Measurements from ENCODE around the gene BRD3OS. TPM values are rescaled to one million over a fixed set of nuclear protein-coding genes. Genes with fewer than 3 reads are reported as not detected.

BRD3OS gene
- total and polyA plus RNA-seq, 8 donors, result 15.5 to 23.1 (median 18.3) TPM

GRCh38 chr9:134028076-134028475, 2.8 kb downstream of the BRD3OS start:
- no peak overlapping the region for H3K4me3 ChIP-seq
- no peak for TF ChIP-seq CTCF (IDR thresholded peaks at IDR 0.05)
- H3K4me1 ChIP-seq, result peaks cover 0 to 18% of the 10 kb centered on the region in 2 donors
- DNase-seq, result no peak
- intact Hi-C loops (cut with DNase I), result no loop called here
- H3K36me3 ChIP-seq, result peaks cover 0 to 41% of the 10 kb centered on the region in 2 donors
- no peak for ATAC-seq
- no peaks in the 10 kb centered on the region for H3K27me3 ChIP-seq
- no peaks in the 10 kb centered on the region for H3K9me3 ChIP-seq
- no peak overlapping the region for H3K27ac ChIP-seq

- peaks cover 0 to 48% of the 10 kb centered on the region in 2 donors for H3K36me3 ChIP-seq
- intact Hi-C loops (cut with DNase I), result no loop called here
Measured at GRCh38 chr9:134028575-134029247, 3.4 kb downstream of the BRD3OS start.

GRCh38 chr9:134029248-134030226, 4.3 kb downstream of the BRD3OS start:
- H3K9me3 ChIP-seq, result no peaks in the 10 kb centered on the region

More at GRCh38 chr9:134028575-134029247, 3.4 kb downstream of the BRD3OS start:
- Histone ChIP-seq H3K4me3 (no peak overlapping the region), H3K27ac (no peak overlapping the region), H3K9me3 (no peaks in the 10 kb centered on the region), H3K4me1 (peaks cover 0 to 18% of the 10 kb centered on the region in 2 donors), H3K27me3 (no peaks in the 10 kb centered on the region)
- ATAC-seq, result no peak
- TF ChIP-seq CTCF (IDR thresholded peaks at IDR 0.05), result no peak
- no peak for DNase-seq

GRCh38 chr9:134030821-134031470, 5.7 kb downstream of the BRD3OS start:
- Histone ChIP-seq H3K9me3 (no peaks in the 10 kb centered on the region), H3K36me3 (peaks cover 0 to 70% of the 10 kb centered on the region in 2 donors), H3K4me3 (no peak overlapping the region), H3K27me3 (no peaks in the 10 kb centered on the region), H3K4me1 (peaks cover 0 to 7% of the 10 kb centered on the region in 2 donors), H3K27ac (no peak overlapping the region)
- intact Hi-C loops (cut with DNase I), result no loop called here
- DNase-seq (no peak), ATAC-seq (no peak)
- no peak for TF ChIP-seq CTCF (IDR thresholded peaks at IDR 0.05)

More at GRCh38 chr9:134029248-134030226, 4.3 kb downstream of the BRD3OS start:
- DNase-seq (no peak), ATAC-seq (no peak)
- Histone ChIP-seq H3K4me3 (no peak overlapping the region), H3K36me3 (peaks cover 0 to 56% of the 10 kb centered on the region in 2 donors), H3K27me3 (no peaks in the 10 kb centered on the region), H3K27ac (no peak overlapping the region), H3K4me1 (peaks cover 0 to 13% of the 10 kb centered on the region in 2 donors)
- no peak for TF ChIP-seq CTCF (IDR thresholded peaks at IDR 0.05)
- intact Hi-C loops (cut with DNase I), result no loop called here
